Liver (tissue), 9 donors: Measurements from ENCODE around the gene ARHGEF10L. TPM values are rescaled to one million over a fixed set of nuclear protein-coding genes. Genes with fewer than 3 reads are reported as not detected.

ENCODE experiments used
- DNase-seq: peaks from one replicate; pipeline ENCODE4 v3.0.0-alpha.2; 2017; ENCODE audit warnings: low spot score
- H3K27ac ChIP-seq, 2 donors: one replicate each; pipeline ENCODE4 v1.7.0; 2013; ENCODE audit warnings: inconsistent platforms in 2 of 2, low read length in 2 of 2, control low read depth in 1 of 2, low read depth in 1 of 2, mild to moderate bottlenecking in 1 of 2
- H3K27me3 ChIP-seq, 4 donors: one replicate each; pipeline versions ENCODE4 v1.6.1 to v1.7.0; 2013; ENCODE audit warnings: low read length in 3 of 4, inconsistent platforms in 1 of 4, mild to moderate bottlenecking in 1 of 4, moderate library complexity in 1 of 4; ENCODE audit not compliant: control insufficient read depth in 4 of 4, insufficient read depth in 4 of 4
- H3K36me3 ChIP-seq, 4 donors: one replicate each; pipeline versions ENCODE4 v1.6.1 to v1.7.0; 2013; ENCODE audit warnings: low read length in 3 of 4, mild to moderate bottlenecking in 3 of 4, low read depth in 1 of 4, moderate library complexity in 1 of 4; ENCODE audit not compliant: control insufficient read depth in 4 of 4, insufficient read depth in 3 of 4
- H3K4me1 ChIP-seq, 4 donors: one replicate each; pipeline versions ENCODE4 v1.6.1 to v1.7.0; 2013; ENCODE audit warnings: low read length in 3 of 4, mild to moderate bottlenecking in 3 of 4, moderate library complexity in 1 of 4; ENCODE audit not compliant: control insufficient read depth in 4 of 4, insufficient read depth in 4 of 4
- H3K4me3 ChIP-seq, 3 donors: one replicate each; pipeline versions ENCODE4 v1.6.1 to v1.7.0; 2013; ENCODE audit warnings: low read length in 3 of 3, control low read depth in 1 of 3, low read depth in 1 of 3, mild to moderate bottlenecking in 1 of 3
- H3K9ac ChIP-seq, 2 donors: one replicate each; pipeline ENCODE4 v1.7.0; 2013; ENCODE audit warnings: low read length in 2 of 2, mild to moderate bottlenecking in 2 of 2, moderate library complexity in 2 of 2, control low read depth in 1 of 2, low read depth in 1 of 2
- H3K9me3 ChIP-seq, 4 donors: one replicate each; pipeline versions ENCODE4 v1.6.1 to v1.7.0; 2013; ENCODE audit warnings: low read length in 3 of 4; ENCODE audit not compliant: control insufficient read depth in 4 of 4
- CTCF ChIP-seq: fragments of 150-350 bp; IDR thresholded peaks from 2 replicates; pipeline ENCODE4 v1.5.1; 2017; ENCODE audit warnings: improper control_type of control experiment, low read depth, low read length; ENCODE audit not compliant: missing input control
- EGR1 ChIP-seq, 2 donors: IDR thresholded peaks; 2 replicates each; pipeline ENCODE4 v1.6.1; 2016 to 2018; ENCODE audit warnings: antibody characterized with exemption in 2 of 2, low read depth in 2 of 2
- FOXA2 ChIP-seq: IDR thresholded peaks from 2 replicates; pipeline ENCODE4 v1.6.1; 2016; ENCODE audit warnings: antibody characterized with exemption
- HNF4A ChIP-seq, 2 donors: conservative IDR thresholded peaks; 2 replicates each; pipeline ENCODE4 v1.6.1; 2016; ENCODE audit warnings: antibody characterized with exemption in 2 of 2, mild to moderate bottlenecking in 2 of 2
- HNF4G ChIP-seq: IDR thresholded peaks from 2 replicates; pipeline ENCODE4 v1.6.1; 2016; ENCODE audit warnings: antibody characterized with exemption
- JUND ChIP-seq, 2 donors: IDR thresholded peaks; 2 replicates each; pipeline ENCODE4 v1.6.1; 2016; ENCODE audit warnings: antibody characterized with exemption in 2 of 2
- NR2F2 ChIP-seq: IDR thresholded peaks from 2 replicates; pipeline ENCODE4 v1.6.1; 2016; ENCODE audit warnings: antibody characterized with exemption
- RAD21 ChIP-seq, 2 donors: IDR thresholded peaks; 2 replicates each; pipeline ENCODE4 v1.6.1; 2016; ENCODE audit warnings: antibody characterized with exemption in 2 of 2, mild to moderate bottlenecking in 2 of 2
- RXRA ChIP-seq, 2 donors: IDR thresholded peaks; 2 replicates each; pipeline ENCODE4 v1.6.1; 2017 to 2018; ENCODE audit warnings: antibody characterized with exemption in 2 of 2, mild to moderate bottlenecking in 1 of 2
- TAF1 ChIP-seq: conservative IDR thresholded peaks from 2 replicates; pipeline ENCODE4 v1.6.1; 2016; ENCODE audit warnings: antibody characterized with exemption, mild to moderate bottlenecking
- WGBS: extraction: QIAGEN DNeasy Blood & Tissue Kit; methylation state at CpG from one replicate; pipeline ENCODE4 v1.1.7; 2013; 5-methylcytosine and 5-hydroxymethylcytosine counted together
- polyA plus RNA-seq, 2 donors: library from polyadenylated mRNA; stranded (reverse) in 1 of 2; unstranded in 1 of 2; fragments of 200-250 nt in 1 of 2; fragments of >200 nt in 1 of 2; fragmentation: Nextera tagmentation in 1 of 2; extraction: Ambion mirVana in 1 of 2; gene quantifications; one replicate each; pipeline versions ENCODE4 v1.2.1 to v1.2.3, GENCODE V29; 2013 to 2015
- total RNA-seq, 2 donors: library from RNA; depleted of rRNA; stranded (reverse); fragments of >200 nt; gene quantifications; one replicate each; pipeline ENCODE4 v1.2.3, GENCODE V29; 2014
- TF ChIP-seq, protein P1 (sequence below): IDR thresholded peaks from 2 replicates; pipeline ENCODE4 v1.6.1; 2016; ENCODE audit warnings: antibody characterized with exemption
- TF ChIP-seq, protein P2 (sequence below): IDR thresholded peaks from 2 replicates; pipeline ENCODE4 v1.6.1; 2016; ENCODE audit warnings: antibody characterized with exemption
- TF ChIP-seq, protein P3 (sequence below): IDR thresholded peaks from 2 replicates; pipeline ENCODE4 v1.6.1; 2016; ENCODE audit warnings: antibody characterized with exemption
- donor health status: healthy.
- donor health status: healthy.
- donor health status: healthy.
- donor health status: healthy.
- donor health status: healthy.

ARHGEF10L gene
- total and polyA plus RNA-seq, 4 donors = 26.3 to 169 (median 57.5) TPM

DNA sequence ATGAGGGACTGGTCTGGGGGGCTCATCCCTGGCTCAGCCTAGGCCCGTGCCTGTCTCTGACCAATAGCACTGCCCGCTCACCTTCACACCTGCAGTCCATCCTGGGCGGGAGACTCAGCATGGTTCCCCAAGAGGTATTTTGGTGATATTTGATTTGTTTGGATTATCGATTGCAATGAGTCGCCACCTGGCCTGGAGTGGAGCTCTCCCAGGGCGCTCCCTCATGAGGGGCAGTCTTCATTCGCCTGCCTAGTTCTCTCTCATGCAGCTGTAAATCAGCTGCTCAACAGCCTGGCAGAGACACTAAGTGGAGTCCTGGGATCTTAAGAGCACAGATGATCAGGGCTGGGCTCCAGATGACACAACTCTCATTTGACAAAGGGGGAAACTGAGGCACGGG lies 125.6 kb downstream of the ARHGEF10L start:
- 92% methylated on average over 8 of the region's 8 CpGs for whole genome bisulfite sequencing

GRCh38 chr1:17665950-17666720 lies 126.6 kb downstream of the ARHGEF10L start:
- Histone ChIP-seq H3K27me3 (no peaks in the 10 kb centered on the region), H3K4me3 (no peak overlapping the region), H3K4me1 (peaks cover 0 to 9% (median 3%) of the 10 kb centered on the region in 4 donors), H3K27ac (no peak overlapping the region), H3K36me3 (peaks cover 27 to 95% (median 57%) of the 10 kb centered on the region in 4 donors), H3K9ac (no peak overlapping the region), H3K9me3 (no peaks in the 10 kb centered on the region)
- no peak for DNase-seq
- TF ChIP-seq, protein P1, sequence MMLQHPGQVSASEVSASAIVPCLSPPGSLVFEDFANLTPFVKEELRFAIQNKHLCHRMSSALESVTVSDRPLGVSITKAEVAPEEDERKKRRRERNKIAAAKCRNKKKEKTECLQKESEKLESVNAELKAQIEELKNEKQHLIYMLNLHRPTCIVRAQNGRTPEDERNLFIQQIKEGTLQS = no peak
- TF ChIP-seq NR2F2 (no peak), HNF4A (conservative IDR thresholded peaks at IDR 0.05) (no peak), HNF4G (no peak), EGR1 (IDR thresholded peaks at IDR 0.05; ENCODE audit: low read depth in 2 of 2) (no peak)
- TF ChIP-seq, protein P2, sequence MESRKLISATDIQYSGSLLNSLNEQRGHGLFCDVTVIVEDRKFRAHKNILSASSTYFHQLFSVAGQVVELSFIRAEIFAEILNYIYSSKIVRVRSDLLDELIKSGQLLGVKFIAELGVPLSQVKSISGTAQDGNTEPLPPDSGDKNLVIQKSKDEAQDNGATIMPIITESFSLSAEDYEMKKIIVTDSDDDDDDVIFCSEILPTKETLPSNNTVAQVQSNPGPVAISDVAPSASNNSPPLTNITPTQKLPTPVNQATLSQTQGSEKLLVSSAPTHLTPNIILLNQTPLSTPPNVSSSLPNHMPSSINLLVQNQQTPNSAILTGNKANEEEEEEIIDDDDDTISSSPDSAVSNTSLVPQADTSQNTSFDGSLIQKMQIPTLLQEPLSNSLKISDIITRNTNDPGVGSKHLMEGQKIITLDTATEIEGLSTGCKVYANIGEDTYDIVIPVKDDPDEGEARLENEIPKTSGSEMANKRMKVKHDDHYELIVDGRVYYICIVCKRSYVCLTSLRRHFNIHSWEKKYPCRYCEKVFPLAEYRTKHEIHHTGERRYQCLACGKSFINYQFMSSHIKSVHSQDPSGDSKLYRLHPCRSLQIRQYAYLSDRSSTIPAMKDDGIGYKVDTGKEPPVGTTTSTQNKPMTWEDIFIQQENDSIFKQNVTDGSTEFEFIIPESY = no peak
- TF ChIP-seq, protein P3, sequence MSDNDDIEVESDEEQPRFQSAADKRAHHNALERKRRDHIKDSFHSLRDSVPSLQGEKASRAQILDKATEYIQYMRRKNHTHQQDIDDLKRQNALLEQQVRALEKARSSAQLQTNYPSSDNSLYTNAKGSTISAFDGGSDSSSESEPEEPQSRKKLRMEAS = no peak
- 64% methylated on average over 5 of the region's 5 CpGs for WGBS

More for the DNA sequence above, 125.6 kb downstream of the ARHGEF10L start:
- Histone ChIP-seq H3K27me3 (no peaks in the 10 kb centered on the region), H3K4me3 (no peak overlapping the region), H3K9me3 (no peaks in the 10 kb centered on the region), H3K27ac (no peak overlapping the region), H3K4me1 (peaks cover 0 to 9% (median 3%) of the 10 kb centered on the region in 4 donors), H3K36me3 (peaks cover 24 to 93% (median 56%) of the 10 kb centered on the region in 4 donors), H3K9ac (no peak overlapping the region)
- no peak for TF ChIP-seq TAF1
- TF ChIP-seq, protein P1 = no peak
- TF ChIP-seq, protein P3 = no peak
- TF ChIP-seq, protein P2 = no peak
- no peak for TF ChIP-seq FOXA2
- TF ChIP-seq JUND (IDR thresholded peaks at IDR 0.05) = no peak
- TF ChIP-seq CTCF = no peak
- TF ChIP-seq RAD21 (IDR thresholded peaks at IDR 0.05) = no peak
- no peak for TF ChIP-seq RXRA (IDR thresholded peaks at IDR 0.05)
- no peak for TF ChIP-seq EGR1 (IDR thresholded peaks at IDR 0.05; ENCODE audit: low read depth in 2 of 2)
- no peak for DNase-seq
